Thyroid gland (tissue), 4 donors: ENCODE data around the gene PTK7.

Experiments used
- CTCF ChIP-seq, 6 experiments: fragments of 200-600 bp in 3 of 6; fragments of 450-650 bp in 3 of 6; sonication (generic) in 3 of 6; IDR thresholded peaks; one replicate each; pipeline ENCODE4 v1.5.1; 2016 to 2019; ENCODE audit warnings: antibody characterized with exemption in 6 of 6, mild to moderate bottlenecking in 2 of 6, inconsistent platforms in 1 of 6, moderate library complexity in 1 of 6
- POLR2A ChIP-seq, 2 donors: fragments of 450-650 bp; IDR thresholded peaks; one replicate each; pipeline ENCODE4 v1.6.1; 2017; ENCODE audit warnings: antibody characterized with exemption in 2 of 2, mild to moderate bottlenecking in 2 of 2, moderate library complexity in 1 of 2

- TF ChIP-seq POLR2A (IDR thresholded peaks at IDR 0.05) = no peak
- TF ChIP-seq CTCF (IDR thresholded peaks at IDR 0.05) = no peak
Measured at GRCh38 chr6:43032326-43032725, 43.8 kb upstream of the PTK7 start.
